ENCODE measurements around the gene DLAT. TPM values are rescaled to one million over a fixed set of nuclear protein-coding genes. Genes with fewer than 3 reads are reported as not detected.
A peak's percentile ranks its signal among the peaks of the same experiment; 100 is the strongest.

The DLAT gene
- total RNA-seq, 1 experiment from 2014 or later: 68.1 TPM

DNA sequence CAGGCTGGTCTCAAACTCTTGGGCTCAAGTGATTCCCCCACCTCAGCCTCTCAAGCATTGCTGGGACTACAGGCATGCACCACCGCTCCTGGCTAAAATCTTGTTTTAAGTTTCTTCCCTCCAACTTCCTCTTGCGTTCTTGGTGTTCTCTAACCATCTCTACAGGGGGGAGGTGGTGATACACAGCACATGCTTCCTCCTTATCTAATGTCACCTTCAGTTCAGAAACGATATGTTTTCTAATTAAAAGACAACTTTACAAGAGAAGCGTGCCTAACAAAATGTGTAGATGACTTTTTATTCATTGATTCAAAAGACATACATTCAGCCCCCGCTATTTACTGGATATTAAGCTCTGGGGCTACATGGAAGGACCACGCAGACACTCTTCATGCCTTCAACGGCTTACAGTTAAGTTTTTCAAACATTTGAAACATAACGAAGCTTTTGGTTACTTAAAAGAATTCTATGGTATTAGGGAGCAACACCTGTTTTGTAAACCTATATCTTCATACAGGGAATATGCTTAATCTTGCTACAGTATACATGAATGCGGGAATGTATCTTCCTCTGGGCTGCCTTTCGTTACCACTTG, 933 bp upstream of the DLAT start:
- BruUV-seq (replicated peaks): TSS peak; percentile 84
- no peaks in the 10 kb centered on the region for H3K27me3 ChIP-seq (ENCODE audit: insufficient read depth, low read length)
- H3K79me2 ChIP-seq (ENCODE audit: insufficient read depth, low read length): peaks cover 25% of the 10 kb centered on the region
- H4K20me1 ChIP-seq (ENCODE audit: insufficient read depth): no peaks in the 10 kb centered on the region
- peak overlapping the region; percentile 89 for H3K9ac ChIP-seq (ENCODE audit: low read length)
- H2AFZ ChIP-seq (ENCODE audit: low read depth, low read length, poor library complexity, severe bottlenecking): peak overlapping the region; percentile 93
- H3K9me2 ChIP-seq (ENCODE audit: insufficient read depth): no peaks in the 10 kb centered on the region
- H3K36me3 ChIP-seq (ENCODE audit: control insufficient read depth in 1 of 2, insufficient read depth in 2 of 2, low read length in 2 of 2): peaks cover 1 to 18% of the 10 kb centered on the region in 2 experiments; a peak in 3 of 4 replicates
- no peak for DNase-seq (ENCODE audit: low read depth, low spot score)
- intact Hi-C loops (cut with micrococcal nuclease): no loop called here
- H3K9me3 ChIP-seq (ENCODE audit: control insufficient read depth in 1 of 2, insufficient read depth in 1 of 2, low read depth in 1 of 2, low read length in 2 of 2): no peaks in the 10 kb centered on the region
- POLR2A ChIA-PET: no interaction called here
- TF ChIP-seq EZH2 (IDR thresholded peaks at IDR 0.05): no peak
- no peak for TF ChIP-seq EZH2phosphoT487 (IDR thresholded peaks at IDR 0.05; ENCODE audit: borderline replicate concordance)
- TF ChIP-seq TCF7L2 (IDR thresholded peaks at IDR 0.05; ENCODE audit: borderline replicate concordance, extremely low read depth, insufficient read depth, insufficient read length): no peak
- TF ChIP-seq POLR2AphosphoS5 (IDR thresholded peaks at IDR 0.05; ENCODE audit: low read depth, low read length): no peak
- no peak for TF ChIP-seq ATF3 (IDR thresholded peaks at IDR 0.05)
- TF ChIP-seq CTCF (IDR thresholded peaks at IDR 0.05 in 2 of 3, conservative IDR thresholded peaks at IDR 0.05 in 1 of 3; ENCODE audit: borderline replicate concordance in 1 of 3, insufficient read depth in 1 of 3, low read depth in 2 of 3, low read length in 2 of 3): no peak
- TF ChIP-seq JUND (IDR thresholded peaks at IDR 0.05): no peak
- no peak for TF ChIP-seq POLR2A (IDR thresholded peaks at IDR 0.05; ENCODE audit: borderline replicate concordance, extremely low read depth, insufficient read depth, insufficient read length)
- TF ChIP-seq, protein P1, sequence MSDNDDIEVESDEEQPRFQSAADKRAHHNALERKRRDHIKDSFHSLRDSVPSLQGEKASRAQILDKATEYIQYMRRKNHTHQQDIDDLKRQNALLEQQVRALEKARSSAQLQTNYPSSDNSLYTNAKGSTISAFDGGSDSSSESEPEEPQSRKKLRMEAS (IDR thresholded peaks at IDR 0.05): no peak
- no peak for TF ChIP-seq YY1 (IDR thresholded peaks at IDR 0.05; ENCODE audit: extremely low read depth, insufficient replicate concordance, low read depth, low read length)
- no peak for TF ChIP-seq ZFX (IDR thresholded peaks at IDR 0.05)
- no peak for TF ChIP-seq ZBTB33 (IDR thresholded peaks at IDR 0.05; ENCODE audit: extremely low read depth, insufficient replicate concordance, low read length)
- TF ChIP-seq SIN3A (IDR thresholded peaks at IDR 0.05; ENCODE audit: low read depth): no peak
- no peak for TF ChIP-seq SP1 (IDR thresholded peaks at IDR 0.05; ENCODE audit: low read depth)
- TF ChIP-seq CEBPB (IDR thresholded peaks at IDR 0.05; ENCODE audit: low read depth): no peak
- TF ChIP-seq ELF1 (IDR thresholded peaks at IDR 0.05; ENCODE audit: borderline replicate concordance, low read depth): no peak
- no peak for TF ChIP-seq ZNF274 (IDR thresholded peaks at IDR 0.05; ENCODE audit: low read depth, low read length)
- H3K4me2 ChIP-seq (ENCODE audit: low read length): peak overlapping the region; percentile 85
- peak overlapping the region; percentile 82 to 98 for H3K4me3 ChIP-seq (replicated peaks in 1 of 2; ENCODE audit: low read depth in 1 of 2, low read length in 2 of 2)
- RAD21 ChIA-PET (ENCODE audit: low non-redundant PET in 1 of 2, low total read pairs in 2 of 2, uncharacterized antibody in 2 of 2, unreplicated experiment in 2 of 2): no interaction called here
- peak overlapping the region; percentile 98 for H3K27ac ChIP-seq (ENCODE audit: low read depth, low read length)
- CTCF ChIA-PET: no interaction called here
- H3K4me1 ChIP-seq (ENCODE audit: control insufficient read depth in 1 of 2, insufficient read depth in 2 of 2, low read length in 2 of 2): peaks cover 7 to 8% of the 10 kb centered on the region in 2 experiments; a peak in 3 of 4 replicates
- ATAC-seq: no peak

Data from HCT116 (cell line).